ENCODE data around the gene FILIP1L.
"Not testable (repeated sequence)": the region's sequence is repeated elsewhere in the genome, so short reads cannot be mapped to it uniquely, and the experiment has no call there.

Gene FILIP1L

DNA sequence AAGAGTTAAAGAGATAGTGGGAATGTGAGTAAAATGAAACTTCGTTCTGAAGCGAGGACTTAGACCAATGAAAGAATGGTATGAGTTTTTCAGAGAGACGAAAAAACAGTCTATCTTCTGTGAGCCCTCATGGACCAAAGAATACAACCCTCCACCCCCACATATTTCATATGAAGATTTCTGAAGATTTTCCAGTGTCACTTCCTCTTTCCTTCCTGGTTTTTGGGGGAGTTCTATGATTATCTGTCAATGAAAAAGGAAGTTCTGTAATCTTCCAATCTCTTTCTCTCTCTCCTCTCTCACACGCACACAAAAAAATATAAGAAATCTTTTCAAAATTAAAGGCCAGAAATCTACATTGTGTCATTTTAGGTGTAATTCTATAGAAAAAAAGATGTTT lies 269.0 kb downstream of the FILIP1L start:
- no peaks in the 10 kb centered on the region for H3K79me2 ChIP-seq (ENCODE audit: insufficient read depth, low read length)
- TF ChIP-seq, protein P1, sequence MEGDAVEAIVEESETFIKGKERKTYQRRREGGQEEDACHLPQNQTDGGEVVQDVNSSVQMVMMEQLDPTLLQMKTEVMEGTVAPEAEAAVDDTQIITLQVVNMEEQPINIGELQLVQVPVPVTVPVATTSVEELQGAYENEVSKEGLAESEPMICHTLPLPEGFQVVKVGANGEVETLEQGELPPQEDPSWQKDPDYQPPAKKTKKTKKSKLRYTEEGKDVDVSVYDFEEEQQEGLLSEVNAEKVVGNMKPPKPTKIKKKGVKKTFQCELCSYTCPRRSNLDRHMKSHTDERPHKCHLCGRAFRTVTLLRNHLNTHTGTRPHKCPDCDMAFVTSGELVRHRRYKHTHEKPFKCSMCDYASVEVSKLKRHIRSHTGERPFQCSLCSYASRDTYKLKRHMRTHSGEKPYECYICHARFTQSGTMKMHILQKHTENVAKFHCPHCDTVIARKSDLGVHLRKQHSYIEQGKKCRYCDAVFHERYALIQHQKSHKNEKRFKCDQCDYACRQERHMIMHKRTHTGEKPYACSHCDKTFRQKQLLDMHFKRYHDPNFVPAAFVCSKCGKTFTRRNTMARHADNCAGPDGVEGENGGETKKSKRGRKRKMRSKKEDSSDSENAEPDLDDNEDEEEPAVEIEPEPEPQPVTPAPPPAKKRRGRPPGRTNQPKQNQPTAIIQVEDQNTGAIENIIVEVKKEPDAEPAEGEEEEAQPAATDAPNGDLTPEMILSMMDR (conservative IDR thresholded peaks at IDR 0.05; ENCODE audit: low read length): no peak
- no peak for TF ChIP-seq EZH2phosphoT487 (IDR thresholded peaks at IDR 0.05; ENCODE audit: borderline replicate concordance)

DNA sequence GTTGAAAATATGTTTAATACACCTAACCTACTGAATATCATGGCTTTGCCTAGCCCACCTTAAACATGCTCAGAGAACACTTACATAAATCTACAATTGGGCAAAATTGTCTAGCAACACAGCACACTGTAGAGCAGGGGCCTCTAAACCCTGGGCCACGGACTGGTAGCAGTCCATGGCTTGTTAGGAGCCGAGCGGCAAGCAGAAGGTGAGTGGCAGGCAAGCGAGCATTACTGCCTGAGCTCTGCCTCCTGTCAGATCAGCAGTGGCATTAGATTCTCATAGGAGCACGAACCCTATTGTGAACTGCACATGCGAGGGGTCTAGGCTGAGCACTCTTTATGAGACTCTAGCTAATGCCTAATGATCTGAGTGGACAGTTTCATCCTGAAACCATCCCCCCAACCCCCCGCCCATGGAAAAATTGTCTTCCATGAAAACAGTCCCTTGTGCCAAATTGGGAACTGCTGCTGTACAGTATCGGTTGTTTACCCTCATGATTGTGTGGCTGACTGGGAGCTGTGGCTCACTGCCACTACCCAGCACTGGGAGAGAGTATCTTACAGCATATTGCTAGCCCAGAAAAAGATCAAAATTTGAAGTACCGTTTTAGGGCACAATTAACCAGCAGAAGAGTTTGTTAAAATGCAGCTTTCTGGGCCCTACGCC lies 270.6 kb downstream of the FILIP1L start:
- H3K27me3 ChIP-seq (ENCODE audit: insufficient read depth, low read length, poor library complexity, severe bottlenecking): no peaks in the 10 kb centered on the region
- no peak overlapping the region for H2AFZ ChIP-seq (ENCODE audit: low read length)
- no peak overlapping the region for H3K4me3 ChIP-seq (ENCODE audit: low read length, poor library complexity, severe bottlenecking)
- H3K4me1 ChIP-seq (ENCODE audit: insufficient read depth, low read length, poor library complexity, severe bottlenecking): peaks cover 3% of the 10 kb centered on the region
- H3K36me3 ChIP-seq (ENCODE audit: insufficient read depth, low read length): no peaks in the 10 kb centered on the region
- no peak for TF ChIP-seq EZH2phosphoT487 (IDR thresholded peaks at IDR 0.05; ENCODE audit: borderline replicate concordance)
- TF ChIP-seq, protein P1 (conservative IDR thresholded peaks at IDR 0.05; ENCODE audit: low read length): no peak
- no peaks in the 10 kb centered on the region for H3K79me2 ChIP-seq (ENCODE audit: insufficient read depth, low read length)
- no peaks in the 10 kb centered on the region for H3F3A ChIP-seq (ENCODE audit: low read depth)
- H3K4me2 ChIP-seq (ENCODE audit: low read depth, low read length, poor library complexity, severe bottlenecking): no peak overlapping the region
- no peaks in the 10 kb centered on the region for H3K9me3 ChIP-seq (ENCODE audit: insufficient read depth, low read depth, low read length)
- H4K20me1 ChIP-seq (ENCODE audit: insufficient read depth, low read length, poor library complexity, severe bottlenecking): no peaks in the 10 kb centered on the region
- H3K9me2 ChIP-seq (replicated peaks; ENCODE audit: low read depth, low read length): no peaks in the 10 kb centered on the region
- no peak overlapping the region for H3K9ac ChIP-seq (ENCODE audit: low read depth, low read length, poor library complexity, severe bottlenecking)

More for the DNA sequence above, 269.0 kb downstream of the FILIP1L start:
- no peaks in the 10 kb centered on the region for H3K9me2 ChIP-seq (replicated peaks; ENCODE audit: low read depth, low read length)
- H3K9me3 ChIP-seq (ENCODE audit: insufficient read depth, low read depth, low read length): no peaks in the 10 kb centered on the region
- H3K27me3 ChIP-seq (ENCODE audit: insufficient read depth, low read length, poor library complexity, severe bottlenecking): no peaks in the 10 kb centered on the region
- H3K4me1 ChIP-seq (ENCODE audit: insufficient read depth, low read length, poor library complexity, severe bottlenecking): peaks cover 5% of the 10 kb centered on the region
- H2AFZ ChIP-seq (ENCODE audit: low read length): no peak overlapping the region
- H3K9ac ChIP-seq (ENCODE audit: low read depth, low read length, poor library complexity, severe bottlenecking): no peak overlapping the region
- H3K4me3 ChIP-seq (ENCODE audit: low read length, poor library complexity, severe bottlenecking): no peak overlapping the region
- H4K20me1 ChIP-seq (ENCODE audit: insufficient read depth, low read length, poor library complexity, severe bottlenecking): no peaks in the 10 kb centered on the region
- no peak overlapping the region for H3K4me2 ChIP-seq (ENCODE audit: low read depth, low read length, poor library complexity, severe bottlenecking)
- H3K36me3 ChIP-seq (ENCODE audit: insufficient read depth, low read length): no peaks in the 10 kb centered on the region
- no peaks in the 10 kb centered on the region for H3F3A ChIP-seq (ENCODE audit: low read depth)

DNA sequence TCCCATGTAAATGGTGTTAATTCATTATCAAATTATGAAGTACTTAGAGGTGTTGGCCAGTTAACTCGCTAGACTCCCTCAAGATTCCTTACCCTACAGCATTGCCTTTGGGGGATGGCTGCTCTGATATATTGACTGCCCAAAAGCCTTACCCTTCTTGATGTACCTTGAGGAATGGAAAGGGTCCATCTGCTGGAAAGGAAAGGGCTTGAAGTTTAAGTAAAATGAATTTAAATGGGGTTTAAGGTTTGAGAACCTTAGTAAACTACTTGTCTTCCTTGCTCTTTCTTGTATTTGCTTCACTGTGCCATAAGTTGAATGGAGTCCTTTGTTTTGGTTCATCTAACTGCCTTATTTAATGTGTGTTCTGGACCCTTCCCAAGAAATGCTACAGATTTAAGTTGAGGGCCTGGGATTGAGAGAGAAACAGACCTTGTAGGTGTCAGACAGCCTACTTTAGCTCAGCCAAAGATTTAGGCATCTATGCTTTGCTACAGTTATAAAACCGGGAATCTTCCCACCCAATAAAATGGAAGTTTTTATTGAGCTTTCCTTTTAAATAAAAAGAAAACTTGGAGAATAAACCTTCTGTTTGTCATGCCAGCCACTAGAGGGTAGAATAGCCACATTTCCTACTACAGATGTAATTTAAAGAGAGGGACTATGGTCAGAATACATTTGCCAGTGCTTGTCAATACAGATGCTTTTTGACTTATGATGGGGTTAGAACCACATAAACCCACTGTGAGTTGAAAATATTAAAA lies 271.3 kb downstream of the FILIP1L start:
- Histone ChIP-seq H3K4me3 (ENCODE audit: low read length, poor library complexity, severe bottlenecking) (no peak overlapping the region), H3K9me3 (ENCODE audit: insufficient read depth, low read depth, low read length) (no peaks in the 10 kb centered on the region), H3K9ac (ENCODE audit: low read depth, low read length, poor library complexity, severe bottlenecking) (no peak overlapping the region), H2AFZ (ENCODE audit: low read length) (no peak overlapping the region), H3F3A (ENCODE audit: low read depth) (no peaks in the 10 kb centered on the region), H3K79me2 (ENCODE audit: insufficient read depth, low read length) (no peaks in the 10 kb centered on the region), H4K20me1 (ENCODE audit: insufficient read depth, low read length, poor library complexity, severe bottlenecking) (no peaks in the 10 kb centered on the region), H3K9me2 (replicated peaks; ENCODE audit: low read depth, low read length) (no peaks in the 10 kb centered on the region), H3K36me3 (ENCODE audit: insufficient read depth, low read length) (no peaks in the 10 kb centered on the region), H3K4me1 (ENCODE audit: insufficient read depth, low read length, poor library complexity, severe bottlenecking) (peaks cover 3% of the 10 kb centered on the region), H3K27me3 (ENCODE audit: insufficient read depth, low read length, poor library complexity, severe bottlenecking) (no peaks in the 10 kb centered on the region), H3K4me2 (ENCODE audit: low read depth, low read length, poor library complexity, severe bottlenecking) (no peak overlapping the region)
- TF ChIP-seq, protein P1 (conservative IDR thresholded peaks at IDR 0.05; ENCODE audit: low read length): peak; percentile 85
- no peak for TF ChIP-seq EZH2phosphoT487 (IDR thresholded peaks at IDR 0.05; ENCODE audit: borderline replicate concordance)

DNA sequence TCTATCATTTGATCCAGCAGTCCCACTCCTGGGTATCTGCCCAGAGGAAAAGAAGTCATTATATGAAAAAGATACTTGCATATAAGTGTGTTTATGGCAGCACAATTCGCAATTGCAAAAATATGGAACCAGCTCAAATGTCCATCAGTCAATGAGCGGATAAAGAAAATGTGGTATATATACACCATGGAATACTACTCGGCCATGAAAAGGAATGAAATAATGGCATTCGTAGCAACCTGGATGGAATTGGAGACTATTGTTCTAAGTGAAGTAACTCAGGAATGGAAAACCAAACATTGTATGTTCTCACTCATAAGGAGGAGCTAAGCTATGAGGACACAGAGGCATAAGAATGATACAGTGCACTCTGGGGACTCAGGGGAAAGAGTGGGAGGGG lies 272.4 kb downstream of the FILIP1L start:
- not testable (repeated sequence) for H3K4me3 ChIP-seq (ENCODE audit: low read length, poor library complexity, severe bottlenecking); H3K36me3 ChIP-seq (ENCODE audit: insufficient read depth, low read length); H3K79me2 ChIP-seq (ENCODE audit: insufficient read depth, low read length)

More for the DNA sequence above, 272.4 kb downstream of the FILIP1L start:
- not testable (repeated sequence) for H2AFZ ChIP-seq (ENCODE audit: low read length); H3K9ac ChIP-seq (ENCODE audit: low read depth, low read length, poor library complexity, severe bottlenecking); H3K4me2 ChIP-seq (ENCODE audit: low read depth, low read length, poor library complexity, severe bottlenecking); H3K27me3 ChIP-seq (ENCODE audit: insufficient read depth, low read length, poor library complexity, severe bottlenecking); H3K4me1 ChIP-seq (ENCODE audit: insufficient read depth, low read length, poor library complexity, severe bottlenecking); H4K20me1 ChIP-seq (ENCODE audit: insufficient read depth, low read length, poor library complexity, severe bottlenecking); H3K9me2 ChIP-seq (replicated peaks; ENCODE audit: low read depth, low read length); H3K9me3 ChIP-seq (ENCODE audit: insufficient read depth, low read depth, low read length); H3F3A ChIP-seq (ENCODE audit: low read depth)

Measured in Loucy (cell line).